IMR-90 (cell line): ENCODE results near the gene XKR3. TPM values are rescaled to one million over a fixed set of nuclear protein-coding genes. Genes with fewer than 3 reads are reported as not detected.

Source experiments
- ATAC-seq: fragments of 200-7000 bp; cut with Tn5 transposase; 2 replicates; pipeline ENCODE4 v1.9.1; 2020; ENCODE audit warnings: low read depth, mild to moderate bottlenecking, moderate library complexity
- BruUV-seq: library from RNA; stranded (reverse); fragments of 400-500 nt; replicated peaks from 2 replicates; lab custom pipeline; 2021; lab: Mats Ljungman, UMichigan
- CTCF ChIA-PET: fragments of 300-600 bp; formaldehyde crosslinking; extraction: SDS; loops from one replicate; lab custom pipeline; 2021; ENCODE audit warnings: antibody characterized with exemption; lab: Yijun Ruan, JAX
- POLR2A ChIA-PET: fragments of 300-600 bp; sonication (Branson Sonifier 250); formaldehyde crosslinking; loops from one replicate; lab custom pipeline; 2022; ENCODE audit warnings: antibody characterized with exemption; ENCODE audit not compliant: unreplicated experiment; lab: Charles Lee
- DNase-seq: peaks from one replicate; pipeline ENCODE4 v3.0.0; 2013
- H2AFZ ChIP-seq: replicated peaks from 2 replicates; pipeline ENCODE3; 2013; ENCODE audit warnings: low read length, mild to moderate bottlenecking; ENCODE audit not compliant: poor library complexity
- H2AK5ac ChIP-seq: 2 replicates; pipeline ENCODE4 v1.6.1; 2013; ENCODE audit warnings: low read depth, low read length, inconsistent platforms
- H2AK9ac ChIP-seq: replicated peaks from 2 replicates; pipeline ENCODE3; 2013; ENCODE audit warnings: mild to moderate bottlenecking, low read depth, low read length, moderate library complexity; ENCODE audit not compliant: poor library complexity
- H2BK120ac ChIP-seq: 2 replicates; pipeline ENCODE4 v1.6.1; 2013; ENCODE audit warnings: low read depth, low read length, inconsistent platforms
- H2BK15ac ChIP-seq: 3 replicates; pipeline ENCODE4 v1.6.1; 2013; ENCODE audit warnings: low read depth, low read length, inconsistent platforms
- H2BK20ac ChIP-seq: 2 replicates; pipeline ENCODE4 v1.6.1; 2013; ENCODE audit warnings: low read depth, mild to moderate bottlenecking, inconsistent platforms, low read length, moderate library complexity
- H2BK5ac ChIP-seq: 2 replicates; pipeline ENCODE4 v1.6.1; 2013; ENCODE audit warnings: mild to moderate bottlenecking, low read depth, low read length, inconsistent platforms; ENCODE audit not compliant: poor library complexity, severe bottlenecking
- H3K14ac ChIP-seq: replicated peaks from 2 replicates; pipeline ENCODE4 v1.6.1; 2013; ENCODE audit warnings: low read depth, low read length, inconsistent platforms
- H3K18ac ChIP-seq: 2 replicates; pipeline ENCODE4 v1.6.1; 2013; ENCODE audit warnings: low read depth, low read length, control low read depth
- H3K23ac ChIP-seq: 2 replicates; pipeline ENCODE4 v1.6.1; 2013; ENCODE audit warnings: low read depth, low read length, inconsistent platforms
- H3K27ac ChIP-seq: 2 replicates; pipeline ENCODE4 v1.5.1; 2013; ENCODE audit warnings: mild to moderate bottlenecking, control low read depth, low read length; ENCODE audit not compliant: insufficient read depth
- H3K27me3 ChIP-seq: 2 replicates; pipeline ENCODE4 v1.6.1; 2013; ENCODE audit warnings: low read length; ENCODE audit not compliant: control insufficient read depth, insufficient read depth
- H3K36me3 ChIP-seq: 2 replicates; pipeline ENCODE4 v1.6.1; 2013; ENCODE audit warnings: low read length, mixed read lengths; ENCODE audit not compliant: control insufficient read depth, insufficient read depth
- H3K4ac ChIP-seq: 2 replicates; pipeline ENCODE4 v1.6.1; 2013; ENCODE audit warnings: low read depth, low read length, inconsistent platforms
- H3K4me1 ChIP-seq: 2 replicates; pipeline ENCODE4 v1.6.1; 2013; ENCODE audit warnings: low read length, mixed read lengths; ENCODE audit not compliant: control insufficient read depth, insufficient read depth
- H3K4me2 ChIP-seq: 2 replicates; pipeline ENCODE4 v1.6.1; 2013; ENCODE audit warnings: low read depth, mild to moderate bottlenecking, control low read depth, low read length, moderate library complexity
- H3K4me3 ChIP-seq: 2 replicates; pipeline ENCODE4 v1.5.1; 2013; ENCODE audit warnings: low read depth, mild to moderate bottlenecking, control low read depth, low read length, moderate library complexity; ENCODE audit not compliant: insufficient read depth
- H3K56ac ChIP-seq: 2 replicates; pipeline ENCODE4 v1.6.1; 2013; ENCODE audit warnings: low read length, inconsistent platforms; ENCODE audit not compliant: insufficient read depth; ENCODE audit errors: extremely low read depth
- H3K79me1 ChIP-seq, 2 experiments: 2 replicates each; pipeline ENCODE4 v1.6.1; 2013; ENCODE audit warnings: low read length in 2 of 2, inconsistent platforms in 1 of 2, low read depth in 1 of 2
- H3K9ac ChIP-seq: 2 replicates; pipeline ENCODE4 v1.6.1; 2013; ENCODE audit warnings: low read depth, low read length, control low read depth
- H3K9me1 ChIP-seq: 2 replicates; pipeline ENCODE4 v1.6.1; 2013; ENCODE audit warnings: low read length, inconsistent platforms; ENCODE audit not compliant: insufficient read depth
- H3K9me3 ChIP-seq: 2 replicates; pipeline ENCODE4 v1.6.1; 2013; ENCODE audit warnings: low read length; ENCODE audit not compliant: control insufficient read depth, insufficient read depth
- H4K20me1 ChIP-seq: 2 replicates; pipeline ENCODE4 v1.6.1; 2013; ENCODE audit warnings: low read length, inconsistent platforms; ENCODE audit not compliant: insufficient read depth
- H4K5ac ChIP-seq: 2 replicates; pipeline ENCODE4 v1.6.1; 2013; ENCODE audit warnings: mild to moderate bottlenecking, low read depth, low read length, control low read depth
- H4K8ac ChIP-seq, 2 experiments: 2 replicates each; pipeline ENCODE4 v1.6.1; 2013; ENCODE audit warnings: low read depth in 2 of 2, low read length in 2 of 2, control low read depth in 1 of 2, inconsistent platforms in 1 of 2
- H4K91ac ChIP-seq: 2 replicates; pipeline ENCODE4 v1.6.1; 2013; ENCODE audit warnings: low read depth, low read length, inconsistent platforms; ENCODE audit not compliant: insufficient read depth
- FOS ChIP-seq: fragments of 150-350 bp; IDR thresholded peaks from 2 replicates; pipeline ENCODE4 v1.6.1; 2016; ENCODE audit warnings: low read depth, low read length
- MAFK ChIP-seq: IDR thresholded peaks from 2 replicates; pipeline ENCODE4 v1.6.1; 2012; ENCODE audit warnings: low read depth, low read length, improper control_type of control experiment
- NFE2L2 ChIP-seq: fragments of 150-350 bp; IDR thresholded peaks from 2 replicates; pipeline ENCODE4 v1.6.1; 2016; ENCODE audit warnings: low read depth, mild to moderate bottlenecking, low read length
- WGBS, 2 experiments: methylation state at CpG; one replicate each; pipeline versions ENCODE4 v1.1.5 to v1.1.7; 2013; ENCODE audit warnings: missing lambda C conversion rate in 2 of 2; ENCODE audit not compliant: insufficient read length in 1 of 2; ENCODE audit errors: extremely low coverage in 2 of 2; 5-methylcytosine and 5-hydroxymethylcytosine counted together
- dilution Hi-C: fragments of 300-500 bp; cut with HindIII; formaldehyde crosslinking; loops from one replicate; pipeline ENCODE4 v1.14.3; 2018; ENCODE audit warnings: low sequenced_read_pairs; ENCODE audit not compliant: unreplicated experiment
- in situ Hi-C: fragments of 300-500 bp; cut with MboI; formaldehyde crosslinking; loops from 3 replicates; pipeline ENCODE4 v1.14.3; 2019; ENCODE audit warnings: low sequenced_read_pairs, inconsistent platforms, mixed read lengths
- intact Hi-C: fragments of 100-400 bp; cut with micrococcal nuclease; formaldehyde crosslinking; loops from 2 replicates; pipeline ENCODE4 v1.10.0; 2022
- polyA plus RNA-seq, 3 experiments: library from polyadenylated mRNA; depleted of rRNA; stranded (reverse); fragments of >200 nt; gene quantifications; 2 replicates each; pipeline ENCODE4 v1.2.3, GENCODE V29; 2012; ENCODE audit warnings: low replicate concordance in 1 of 3
- total RNA-seq: library from RNA; depleted of rRNA; stranded (reverse); fragments of >200 nt; gene quantifications from 2 replicates; pipeline ENCODE4 v1.2.3, GENCODE V29; 2012
- TF ChIP-seq, protein P1 (sequence below): fragments of 150-350 bp; IDR thresholded peaks from 2 replicates; pipeline ENCODE4 v1.6.1; 2016; ENCODE audit warnings: low read depth, mild to moderate bottlenecking, low read length, moderate library complexity, borderline replicate concordance

XKR3 gene
- total and polyA plus RNA-seq, 2 of the 4 experiments (the other 2 are of a cell fraction): not detected

- Histone ChIP-seq H3K18ac (no peak overlapping the region), H4K8ac (no peak overlapping the region), H2BK120ac (no peak overlapping the region), H2AK5ac (no peak overlapping the region), H4K20me1 (no peaks in the 10 kb centered on the region), H3K14ac (no peak overlapping the region), H3K36me3 (no peaks in the 10 kb centered on the region), H4K91ac (no peak overlapping the region), H2BK15ac (no peak overlapping the region), H2AK9ac (no peak overlapping the region), H3K9ac (no peak overlapping the region), H3K4me1 (no peaks in the 10 kb centered on the region), H3K27ac (no peak overlapping the region), H3K4me3 (no peak overlapping the region), H2AFZ (no peak overlapping the region), H3K27me3 (no peaks in the 10 kb centered on the region), H4K5ac (no peak overlapping the region), H3K79me1 (no peaks in the 10 kb centered on the region), H3K9me3 (peaks cover 3% of the 10 kb centered on the region), H3K9me1 (no peaks in the 10 kb centered on the region), H2BK5ac (no peak overlapping the region), H3K4ac (no peak overlapping the region), H3K4me2 (no peak overlapping the region), H3K56ac (no peak overlapping the region), H3K23ac (no peak overlapping the region), H2BK20ac (no peak overlapping the region)
- in situ Hi-C loops (no loop called here), dilution Hi-C loops (no loop called here), intact Hi-C loops (no loop called here)
- POLR2A ChIA-PET: no interaction called here
- no CpG with 5 or more reads among the region's 3 CpGs for WGBS, 2 experiments
- no TSS peak for BruUV-seq
- no peak for ATAC-seq
- no peak for TF ChIP-seq FOS
- TF ChIP-seq MAFK: no peak
- TF ChIP-seq, protein P1, sequence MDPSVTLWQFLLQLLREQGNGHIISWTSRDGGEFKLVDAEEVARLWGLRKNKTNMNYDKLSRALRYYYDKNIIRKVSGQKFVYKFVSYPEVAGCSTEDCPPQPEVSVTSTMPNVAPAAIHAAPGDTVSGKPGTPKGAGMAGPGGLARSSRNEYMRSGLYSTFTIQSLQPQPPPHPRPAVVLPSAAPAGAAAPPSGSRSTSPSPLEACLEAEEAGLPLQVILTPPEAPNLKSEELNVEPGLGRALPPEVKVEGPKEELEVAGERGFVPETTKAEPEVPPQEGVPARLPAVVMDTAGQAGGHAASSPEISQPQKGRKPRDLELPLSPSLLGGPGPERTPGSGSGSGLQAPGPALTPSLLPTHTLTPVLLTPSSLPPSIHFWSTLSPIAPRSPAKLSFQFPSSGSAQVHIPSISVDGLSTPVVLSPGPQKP: no peak
- TF ChIP-seq NFE2L2: no peak
- DNase-seq: no peak
- CTCF ChIA-PET: no interaction called here
Measured at GRCh38 chr22:16801088-16801487, 24.1 kb downstream of the XKR3 start.
